Endothelial cell of umbilical vein (primary cell): ENCODE results near the gene LAMC3. TPM values are rescaled to one million over a fixed set of nuclear protein-coding genes. Genes with fewer than 3 reads are reported as not detected.

Source experiments
- BruUV-seq: library from RNA; stranded (reverse); fragments of 400-500 nt; replicated peaks from 2 replicates; lab custom pipeline; 2021; lab: Mats Ljungman, UMichigan
- CTCF ChIA-PET: fragments of 300-600, 350-600 bp; sonication (Branson Sonifier 250); formaldehyde crosslinking; loops from one replicate; lab custom pipeline; 2021; ENCODE audit warnings: antibody characterized with exemption, inconsistent platforms; lab: Charles Lee
- POLR2A ChIA-PET: fragments of 300-600, 350-600 bp; sonication (Branson Sonifier 250); formaldehyde crosslinking; loops from one replicate; lab custom pipeline; 2021; ENCODE audit warnings: antibody characterized with exemption, inconsistent platforms; lab: Charles Lee
- DNase-seq: peaks from one replicate; pipeline ENCODE4 v3.0.0-alpha.2; 2011; ENCODE audit warnings: low read depth, low spot score
- FAIRE-seq: peaks from 2 replicates; lab custom pipeline; 2011; peaks lifted over from hg19 to GRCh38; lab: Jason Lieb, UNC
- H2AFZ ChIP-seq: 2 replicates; pipeline ENCODE4 v1.6.0; 2012; ENCODE audit warnings: low read depth, low read length, control low read depth, inconsistent platforms
- H3K27ac ChIP-seq: 2 replicates; pipeline ENCODE4 v1.5.1; 2011; ENCODE audit warnings: low read depth, mild to moderate bottlenecking, control low read depth, low read length, moderate library complexity; ENCODE audit not compliant: insufficient read depth
- H3K27me3 ChIP-seq, 2 experiments: 2 replicates each; pipeline versions ENCODE4 v1.6.0 to v1.6.1; 2011; ENCODE audit warnings: low read length in 2 of 2, mixed read lengths in 1 of 2; ENCODE audit not compliant: control insufficient read depth in 2 of 2, insufficient read depth in 2 of 2
- H3K36me3 ChIP-seq, 2 experiments: 2 replicates in 1 of 2; 3 replicates in 1 of 2; pipeline ENCODE4 v1.5.1; 2011; ENCODE audit warnings: low read length in 2 of 2, mild to moderate bottlenecking in 1 of 2, moderate library complexity in 1 of 2; ENCODE audit not compliant: control insufficient read depth in 2 of 2, insufficient read depth in 2 of 2; ENCODE audit errors: extremely low read depth in 1 of 2
- H3K4me1 ChIP-seq: 3 replicates; pipeline ENCODE4 v1.5.1; 2011; ENCODE audit warnings: mild to moderate bottlenecking, low read length; ENCODE audit not compliant: control insufficient read depth, insufficient read depth; ENCODE audit errors: extremely low read depth
- H3K4me2 ChIP-seq: 2 replicates; pipeline ENCODE4 v1.6.1; 2011; ENCODE audit warnings: low read length, control low read depth, mixed read lengths; ENCODE audit not compliant: insufficient read depth
- H3K4me3 ChIP-seq, 3 experiments: fragments of 200-600 bp in 1 of 3; sonication (generic), shearing (Covaris generic) in 1 of 3; replicated peaks in 1 of 3; 2 replicates each; pipeline ENCODE4 v1.5.1; 2011 to 2016; ENCODE audit warnings: control low read depth in 3 of 3, low read length in 3 of 3, mild to moderate bottlenecking in 2 of 3, inconsistent platforms in 1 of 3, low read depth in 1 of 3, moderate library complexity in 1 of 3; ENCODE audit not compliant: insufficient read depth in 1 of 3
- H3K79me2 ChIP-seq: 2 replicates; pipeline ENCODE4 v1.6.0; 2012; ENCODE audit warnings: low read length, inconsistent platforms; ENCODE audit not compliant: control insufficient read depth, insufficient read depth
- H3K9ac ChIP-seq: replicated peaks from 2 replicates; pipeline ENCODE3; 2011; ENCODE audit warnings: low read length, control low read depth; ENCODE audit not compliant: insufficient read depth; ENCODE audit errors: extremely low read depth
- H3K9me1 ChIP-seq: replicated peaks from 3 replicates; pipeline ENCODE4 v1.6.0; 2011; ENCODE audit warnings: mild to moderate bottlenecking, low read length; ENCODE audit not compliant: control insufficient read depth, insufficient read depth; ENCODE audit errors: extremely low read depth
- H3K9me3 ChIP-seq: replicated peaks from 2 replicates; pipeline ENCODE4 v1.5.1; 2012; ENCODE audit warnings: low read length, inconsistent platforms; ENCODE audit not compliant: control insufficient read depth, insufficient read depth
- H4K20me1 ChIP-seq: replicated peaks from 2 replicates; pipeline ENCODE3; 2011; ENCODE audit warnings: mild to moderate bottlenecking, low read length; ENCODE audit not compliant: control insufficient read depth, insufficient read depth; ENCODE audit errors: extremely low read depth
- EZH2 ChIP-seq: IDR thresholded peaks from 2 replicates; pipeline ENCODE4 v1.6.1; 2012; ENCODE audit warnings: borderline replicate concordance, low read depth, mild to moderate bottlenecking, moderate library complexity, low read length, inconsistent platforms; ENCODE audit not compliant: severe bottlenecking
- FOS ChIP-seq: IDR thresholded peaks from 2 replicates; pipeline ENCODE4 v1.6.1; 2011; ENCODE audit warnings: mild to moderate bottlenecking, low read length, moderate library complexity, borderline replicate concordance; ENCODE audit not compliant: insufficient read depth
- GATA2 ChIP-seq: IDR thresholded peaks from 2 replicates; pipeline ENCODE4 v1.7.0; 2011; ENCODE audit warnings: low read depth, mild to moderate bottlenecking, moderate library complexity, mixed read lengths, low read length; ENCODE audit not compliant: insufficient read length, insufficient read depth
- JUN ChIP-seq: IDR thresholded peaks from 2 replicates; pipeline ENCODE4 v1.6.1; 2011; ENCODE audit warnings: borderline replicate concordance, low read depth; ENCODE audit not compliant: insufficient read length, insufficient read depth
- MYC ChIP-seq: IDR thresholded peaks from one replicate; pipeline ENCODE4 v1.6.1; 2011; ENCODE audit warnings: mild to moderate bottlenecking, low read depth, low read length
- POLR2A ChIP-seq: IDR thresholded peaks from 2 replicates; pipeline ENCODE4 v1.6.1; 2012; ENCODE audit warnings: low read depth, mild to moderate bottlenecking, control low read depth, low read length
- POLR2AphosphoS5 ChIP-seq: IDR thresholded peaks from 2 replicates; pipeline ENCODE4 v1.6.1; 2012; ENCODE audit warnings: low read depth, mild to moderate bottlenecking, control low read depth, low read length, moderate library complexity; ENCODE audit not compliant: insufficient read depth
- dilution Hi-C: fragments of 300-500 bp; cut with MboI; formaldehyde crosslinking; loops from one replicate; pipeline ENCODE4 v1.15.0; 2019; ENCODE audit warnings: low sequenced_read_pairs; ENCODE audit not compliant: extremely low pct_ligation_motif_present
- intact Hi-C: fragments of 100-400 bp; cut with micrococcal nuclease; formaldehyde crosslinking; loops from one replicate; pipeline ENCODE4 v1.10.0; 2022
- polyA plus RNA-seq, 4 experiments: library from polyadenylated mRNA; depleted of rRNA in 3 of 4; stranded (reverse) in 3 of 4; unstranded in 1 of 4; fragments of >200 nt; gene quantifications; 2 replicates each; pipeline versions ENCODE4 v1.2.1 to v1.2.3, GENCODE V29; 2011 to 2012; ENCODE audit warnings: missing spikeins in 1 of 4
- total RNA-seq: library from RNA; stranded (reverse); gene quantifications from 2 replicates; pipeline ENCODE4 v1.2.3, GENCODE V29; 2021
- TF ChIP-seq, protein P1 (sequence below): IDR thresholded peaks from 2 replicates; pipeline ENCODE4 v1.6.1; 2011; ENCODE audit not compliant: insufficient read depth, insufficient read length
- TF ChIP-seq, protein P2 (sequence below), 2 donors: IDR thresholded peaks; 1 replicate in 1 of 2; 2 replicates in 1 of 2; pipeline ENCODE4 v1.5.1; 2011; ENCODE audit warnings: low read length in 2 of 2, mild to moderate bottlenecking in 2 of 2, moderate library complexity in 2 of 2, control low read depth in 1 of 2, inconsistent platforms in 1 of 2, low read depth in 1 of 2; ENCODE audit not compliant: insufficient read depth in 1 of 2; ENCODE audit errors: extremely low read depth in 1 of 2

Gene LAMC3
- total and polyA plus RNA-seq, 2 donors (not counting 3 experiments of a cell fraction or from before 2014, with no cell fraction given): 0.18 to 0.38 TPM

DNA sequence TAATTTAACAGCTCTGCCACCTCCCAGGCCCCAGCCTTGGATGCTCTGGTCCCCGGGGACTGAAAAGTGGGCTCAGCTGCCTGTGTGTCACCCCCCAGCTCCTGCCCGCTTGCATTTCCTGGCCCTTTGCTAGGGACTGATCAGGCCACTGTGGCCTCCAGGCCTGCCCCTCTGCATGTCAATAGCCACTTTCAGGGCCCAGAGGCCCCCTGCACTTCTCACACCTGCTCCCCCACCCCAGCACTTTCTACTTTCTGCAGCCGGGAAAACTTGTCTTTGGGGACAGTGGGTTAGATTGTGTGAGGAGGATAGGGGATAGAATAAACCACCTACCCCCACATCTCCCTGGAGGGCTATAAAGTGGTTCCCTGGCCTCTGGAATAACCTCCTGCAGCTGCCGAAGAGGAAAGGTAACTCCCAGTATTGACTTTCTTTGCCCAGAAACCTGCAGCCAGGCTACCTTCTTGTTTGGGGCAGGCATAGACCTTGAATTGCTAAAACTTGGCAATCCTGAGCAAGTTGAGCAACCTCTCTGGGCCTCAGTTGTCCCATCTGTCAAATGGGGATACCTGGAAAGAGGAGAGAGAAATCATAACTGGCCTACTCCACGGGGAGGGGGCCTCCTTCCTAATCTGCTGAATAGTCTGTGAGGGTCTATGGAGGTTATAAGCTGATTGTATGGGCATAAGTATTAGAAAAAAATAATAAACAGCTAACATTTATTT is 95.2 kb downstream of the LAMC3 start:
- Histone ChIP-seq H3K27ac (no peak overlapping the region), H3K79me2 (no peaks in the 10 kb centered on the region), H3K27me3 (no peaks in the 10 kb centered on the region), H3K4me2 (no peak overlapping the region), H3K9me1 (no peaks in the 10 kb centered on the region), H3K4me1 (peaks cover 2% of the 10 kb centered on the region), H3K9me3 (no peaks in the 10 kb centered on the region), H4K20me1 (no peaks in the 10 kb centered on the region), H3K9ac (no peak overlapping the region), H3K4me3 (no peak overlapping the region), H3K36me3 (no peaks in the 10 kb centered on the region), H2AFZ (no peak overlapping the region)
- no peak for DNase-seq
- dilution Hi-C loops (no loop called here), intact Hi-C loops (no loop called here)
- ChIA-PET POLR2A (no interaction called here), CTCF (interaction anchor here (2.7 kb wide), 1 partner anchor 7 kb away, joined by 8 read pairs; the partner anchor contains the start of gene AIF1L)
- TF ChIP-seq, protein P1, sequence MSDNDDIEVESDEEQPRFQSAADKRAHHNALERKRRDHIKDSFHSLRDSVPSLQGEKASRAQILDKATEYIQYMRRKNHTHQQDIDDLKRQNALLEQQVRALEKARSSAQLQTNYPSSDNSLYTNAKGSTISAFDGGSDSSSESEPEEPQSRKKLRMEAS: no peak
- TF ChIP-seq MYC (no peak), JUN (no peak), GATA2 (no peak), POLR2A (no peak), EZH2 (no peak), POLR2AphosphoS5 (no peak), FOS (no peak)
- TF ChIP-seq, protein P2, sequence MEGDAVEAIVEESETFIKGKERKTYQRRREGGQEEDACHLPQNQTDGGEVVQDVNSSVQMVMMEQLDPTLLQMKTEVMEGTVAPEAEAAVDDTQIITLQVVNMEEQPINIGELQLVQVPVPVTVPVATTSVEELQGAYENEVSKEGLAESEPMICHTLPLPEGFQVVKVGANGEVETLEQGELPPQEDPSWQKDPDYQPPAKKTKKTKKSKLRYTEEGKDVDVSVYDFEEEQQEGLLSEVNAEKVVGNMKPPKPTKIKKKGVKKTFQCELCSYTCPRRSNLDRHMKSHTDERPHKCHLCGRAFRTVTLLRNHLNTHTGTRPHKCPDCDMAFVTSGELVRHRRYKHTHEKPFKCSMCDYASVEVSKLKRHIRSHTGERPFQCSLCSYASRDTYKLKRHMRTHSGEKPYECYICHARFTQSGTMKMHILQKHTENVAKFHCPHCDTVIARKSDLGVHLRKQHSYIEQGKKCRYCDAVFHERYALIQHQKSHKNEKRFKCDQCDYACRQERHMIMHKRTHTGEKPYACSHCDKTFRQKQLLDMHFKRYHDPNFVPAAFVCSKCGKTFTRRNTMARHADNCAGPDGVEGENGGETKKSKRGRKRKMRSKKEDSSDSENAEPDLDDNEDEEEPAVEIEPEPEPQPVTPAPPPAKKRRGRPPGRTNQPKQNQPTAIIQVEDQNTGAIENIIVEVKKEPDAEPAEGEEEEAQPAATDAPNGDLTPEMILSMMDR (IDR thresholded peaks at IDR 0.05; ENCODE audit: extremely low read depth in 1 of 2, insufficient read depth in 1 of 2, low read depth in 1 of 2, low read length in 2 of 2): no peak
- FAIRE-seq: no peak
- BruUV-seq: no TSS peak
